ENCODE results near the gene RBM10.

The RBM10 gene

DNA sequence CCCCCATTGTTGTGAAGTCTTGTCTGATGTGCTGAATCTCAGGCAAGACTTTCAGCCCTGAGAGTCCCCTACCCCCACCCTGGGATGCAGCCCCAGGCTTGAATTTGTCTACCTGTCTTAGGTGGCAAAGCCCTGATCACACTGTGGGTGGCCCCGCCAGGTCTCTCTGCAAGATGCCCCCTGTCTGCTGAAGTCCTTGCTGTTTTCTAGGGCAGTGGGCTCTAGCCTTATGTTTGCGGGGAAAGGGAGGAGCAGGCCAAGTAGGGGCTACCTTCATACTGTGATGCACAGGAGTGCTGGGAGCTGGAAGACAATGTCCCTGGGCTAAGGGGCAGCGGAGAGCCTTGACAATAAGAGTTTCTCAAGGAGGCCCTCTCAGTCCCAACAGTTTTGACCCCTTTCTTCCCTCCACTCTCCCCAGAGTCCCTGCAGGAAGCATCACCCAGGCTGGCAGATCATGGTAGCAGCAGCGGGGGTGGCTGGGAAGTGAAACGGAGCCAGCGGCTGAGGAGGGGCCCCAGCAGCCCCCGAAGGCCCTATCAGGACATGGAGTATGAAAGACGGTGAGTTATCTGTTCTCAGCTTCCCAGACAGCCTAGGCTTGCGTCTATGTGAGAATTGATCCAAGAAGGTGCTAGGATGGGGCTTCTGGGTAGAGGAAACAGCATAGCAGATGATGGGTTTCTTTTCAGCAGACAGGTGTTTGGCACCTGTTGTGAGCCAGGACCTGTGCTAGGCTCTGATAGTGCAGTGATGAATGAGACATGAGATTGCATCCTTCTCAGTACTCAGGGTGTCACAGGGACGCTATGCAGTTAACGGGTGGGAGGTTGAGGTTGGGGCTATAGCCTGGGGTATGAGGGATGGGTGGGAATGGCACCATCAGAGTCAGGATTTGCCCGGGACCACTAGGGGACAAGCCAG, 2.2 kb downstream of the RBM10 start:
- DNase-seq: no peak

DNA sequence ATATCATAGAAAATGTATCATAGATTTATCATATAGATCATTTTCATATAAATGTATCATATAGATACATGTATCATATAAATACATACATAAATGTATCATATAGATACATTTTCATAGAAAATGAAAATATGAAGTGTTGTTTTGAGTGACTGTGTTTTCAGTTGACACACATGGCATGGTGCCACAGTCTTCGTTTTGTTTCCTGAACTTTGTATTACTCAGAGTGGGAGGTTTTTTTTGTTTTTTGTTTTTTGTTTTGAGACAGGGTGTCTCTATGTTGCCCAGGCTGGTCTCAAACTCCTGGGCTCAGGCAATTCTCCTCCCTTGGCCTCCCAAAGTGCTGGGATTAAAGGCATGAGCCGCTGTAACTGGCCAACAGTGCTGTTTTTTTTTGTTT, 3.9 kb downstream of the RBM10 start:
- no peak for DNase-seq

DNA sequence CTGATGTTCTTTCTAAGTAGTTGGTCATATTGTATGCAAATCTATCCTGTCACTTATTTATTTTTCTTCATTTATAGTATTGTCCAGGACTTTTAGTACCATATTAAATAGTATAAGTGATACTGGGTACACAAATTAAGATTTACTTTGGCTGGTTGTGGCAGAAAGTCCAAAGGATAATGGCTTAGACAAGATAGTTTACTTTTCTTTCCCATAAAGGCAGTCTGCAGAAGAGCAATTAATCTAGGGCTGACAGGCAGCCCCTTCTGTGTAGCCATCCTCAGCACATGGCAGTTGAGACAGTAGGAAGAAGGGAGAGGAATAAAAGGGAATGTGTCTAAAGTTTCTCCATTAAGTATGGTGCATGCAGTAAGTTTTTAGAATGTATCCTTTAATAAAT, 6.4 kb downstream of the RBM10 start:
- DNase-seq: no peak

DNA sequence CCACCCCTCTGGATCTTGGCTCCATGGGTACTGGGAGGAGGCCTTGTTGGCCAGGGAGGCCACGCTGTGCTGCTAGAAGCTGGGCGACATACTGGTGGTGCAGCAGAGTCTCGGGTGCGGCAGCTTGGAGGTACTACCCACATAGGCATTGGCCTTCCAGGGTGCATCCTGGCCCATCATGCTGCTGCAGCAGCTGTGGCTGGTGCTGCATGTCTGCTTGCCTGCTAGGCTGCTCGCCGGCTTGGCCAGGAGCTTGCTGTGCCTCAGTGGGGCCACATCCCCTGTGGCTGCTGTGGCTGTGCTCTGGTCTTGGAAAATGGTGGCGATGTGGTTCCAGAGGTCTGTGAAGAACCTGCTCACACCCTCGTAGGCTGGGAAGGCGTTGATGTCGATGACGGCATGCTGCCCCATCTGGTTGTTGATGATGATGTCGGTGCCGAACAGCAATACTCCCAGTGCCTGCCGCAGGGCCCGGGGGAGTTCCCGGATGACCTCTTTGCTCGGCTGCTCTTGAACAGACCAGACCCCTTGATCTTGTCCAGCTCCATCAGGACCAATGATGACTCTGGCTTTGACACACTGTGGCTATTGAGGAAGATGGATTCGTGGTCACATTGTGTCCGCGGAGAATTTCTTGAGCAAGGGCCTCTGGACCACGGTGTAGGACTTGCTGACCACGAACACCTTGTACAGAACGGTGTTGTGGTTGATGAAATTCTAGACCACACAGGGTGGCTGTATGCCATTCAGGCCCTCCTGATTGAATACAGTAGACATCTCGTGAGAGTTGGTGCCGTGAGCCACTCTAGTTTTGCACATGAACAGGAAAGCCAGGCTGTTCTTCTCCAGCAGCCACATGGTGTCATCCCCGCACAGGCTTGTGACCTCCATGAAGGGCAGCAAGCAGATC, 11.8 kb downstream of the RBM10 start:
- DNase-seq: no peak

GRCh38 chrX:47158131-47158530, 13.1 kb downstream of the RBM10 start:
- DNase-seq: no peak

DNA sequence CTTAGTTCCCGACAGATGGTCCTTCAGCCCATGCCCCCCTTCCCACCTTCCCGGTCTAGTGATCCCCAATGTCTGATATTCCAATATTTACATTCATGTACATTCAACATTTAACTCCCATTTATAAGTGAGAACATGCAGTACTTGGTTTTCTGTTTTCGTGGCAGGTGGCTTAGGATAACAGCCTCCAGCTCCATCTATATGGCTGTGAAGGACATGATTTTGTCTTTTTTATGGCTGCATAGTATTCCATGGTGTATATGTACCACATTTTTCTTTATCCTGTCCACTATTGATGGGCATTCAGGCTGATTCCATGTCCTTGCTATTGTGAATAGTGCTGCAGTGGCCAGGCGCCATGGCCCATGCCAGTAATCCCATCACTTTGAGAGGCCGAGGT, 13.8 kb downstream of the RBM10 start:
- no peak for DNase-seq

DNA sequence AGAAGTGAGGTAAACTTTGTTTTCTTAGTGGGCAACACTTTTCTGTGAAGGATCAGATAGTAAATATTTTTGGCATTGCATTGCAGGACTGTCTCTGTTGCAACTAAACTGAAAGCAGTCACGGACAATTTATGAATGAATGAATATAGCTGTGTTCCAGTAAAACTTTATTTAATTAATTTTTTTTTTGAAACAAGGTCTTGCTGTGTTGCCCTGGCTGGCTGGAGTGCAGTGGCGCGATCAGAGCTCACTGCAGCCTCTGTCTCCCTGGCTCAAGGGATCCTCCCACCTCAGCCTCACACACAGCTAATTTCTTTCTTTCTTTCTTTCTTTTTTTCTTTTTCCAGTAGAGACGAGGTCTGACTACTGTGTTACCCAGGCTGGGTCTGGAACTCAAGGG, 15.8 kb downstream of the RBM10 start:
- no peak for DNase-seq

DNA sequence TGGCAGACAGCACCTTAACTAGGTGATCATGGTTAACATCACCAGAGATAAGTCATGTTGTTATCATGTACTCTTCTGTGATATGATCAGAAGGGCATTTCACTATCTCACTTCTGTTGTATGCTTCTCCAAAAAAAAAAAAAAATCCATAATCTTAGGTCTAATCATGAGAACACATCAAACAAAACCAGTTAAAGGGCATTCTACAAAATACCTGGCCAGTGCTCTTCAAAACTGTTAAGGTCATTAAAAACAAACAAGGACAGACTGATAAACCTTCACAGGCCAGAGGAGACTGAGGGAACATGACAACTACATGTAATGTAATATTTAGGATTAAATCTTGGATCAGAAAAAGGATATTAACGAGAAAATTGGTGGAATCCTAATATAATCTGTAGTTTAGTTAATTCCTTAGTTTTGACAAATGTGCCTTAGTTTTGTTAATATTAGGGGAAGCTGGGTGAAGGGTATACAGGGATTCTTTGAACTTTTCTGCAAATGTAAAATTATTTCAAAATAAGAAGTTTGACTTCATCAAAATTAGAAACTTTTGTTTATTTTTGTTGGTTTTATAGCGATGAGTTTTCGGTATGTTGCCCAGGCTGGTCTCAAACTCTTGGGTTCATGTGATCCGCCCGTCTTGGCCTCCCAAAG, 18.0 kb downstream of the RBM10 start:
- no peak for DNase-seq

DNA sequence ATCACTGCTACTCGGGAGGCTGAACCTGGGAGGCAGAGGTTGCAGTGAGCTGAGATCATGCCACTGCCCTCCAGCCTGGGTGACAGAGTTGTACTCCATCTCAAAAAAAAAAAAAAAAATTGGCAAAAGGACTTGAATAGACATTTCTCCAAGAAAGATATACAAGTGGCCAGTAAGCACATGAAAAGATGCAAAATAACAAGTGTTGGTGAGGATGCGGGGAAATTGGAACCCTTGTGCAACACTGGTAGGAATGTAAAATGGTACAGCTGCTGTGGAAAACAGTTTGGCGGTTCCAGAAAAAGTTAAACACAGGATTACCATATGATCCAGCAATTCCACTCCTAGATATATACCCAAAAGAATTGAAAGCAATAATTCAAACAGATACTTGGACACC, 19.4 kb downstream of the RBM10 start:
- no peak for DNase-seq

- no peak for DNase-seq
Measured at GRCh38 chrX:47166126-47166525, 21.1 kb downstream of the RBM10 start.

DNA sequence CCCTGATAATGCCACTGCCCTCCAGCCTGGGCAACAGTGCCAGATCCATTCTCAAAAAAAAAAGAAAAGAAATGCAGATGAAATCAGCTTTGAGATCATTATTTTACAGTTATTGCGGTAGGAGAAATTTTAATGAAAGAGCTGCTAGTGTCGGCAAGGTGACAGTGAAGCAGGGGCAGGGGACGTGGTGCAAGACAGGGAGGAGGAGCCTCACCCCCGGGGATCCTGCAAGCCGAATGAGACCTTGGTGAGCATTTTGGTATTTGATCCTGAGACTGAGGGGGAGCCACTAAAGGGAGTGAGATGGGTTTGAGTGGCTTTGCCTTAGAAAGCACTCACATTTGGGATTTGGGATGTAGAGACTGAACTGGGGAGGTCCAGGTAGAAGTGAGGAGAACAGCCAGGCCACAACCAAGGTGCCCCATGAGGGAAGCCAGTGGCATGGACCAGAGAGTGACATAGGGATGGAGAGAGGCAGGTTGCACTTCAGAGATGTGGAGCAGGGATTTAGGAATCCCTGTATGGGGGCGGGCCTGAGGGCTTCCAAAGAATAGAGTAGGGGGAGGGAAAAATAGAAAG, 23.6 kb downstream of the RBM10 start:
- no peak for DNase-seq

DNA sequence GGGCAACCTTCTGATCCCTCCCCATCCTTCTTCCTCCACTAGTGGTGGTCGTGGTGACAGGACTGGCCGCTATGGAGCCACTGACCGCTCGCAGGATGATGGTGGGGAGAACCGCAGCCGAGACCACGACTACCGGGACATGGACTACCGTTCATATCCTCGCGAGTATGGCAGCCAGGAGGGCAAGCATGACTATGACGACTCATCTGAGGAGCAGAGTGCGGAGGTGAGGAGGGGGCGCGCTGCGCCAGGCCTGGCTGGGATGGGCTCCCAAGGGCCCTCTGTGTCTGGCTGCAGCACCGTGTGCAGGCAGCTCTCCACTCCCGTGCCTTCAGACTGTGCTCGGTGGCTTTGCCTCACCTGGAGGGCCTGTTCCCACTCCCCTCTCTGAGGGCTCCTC, 24.3 kb downstream of the RBM10 start:
- DNase-seq: no peak

DNA sequence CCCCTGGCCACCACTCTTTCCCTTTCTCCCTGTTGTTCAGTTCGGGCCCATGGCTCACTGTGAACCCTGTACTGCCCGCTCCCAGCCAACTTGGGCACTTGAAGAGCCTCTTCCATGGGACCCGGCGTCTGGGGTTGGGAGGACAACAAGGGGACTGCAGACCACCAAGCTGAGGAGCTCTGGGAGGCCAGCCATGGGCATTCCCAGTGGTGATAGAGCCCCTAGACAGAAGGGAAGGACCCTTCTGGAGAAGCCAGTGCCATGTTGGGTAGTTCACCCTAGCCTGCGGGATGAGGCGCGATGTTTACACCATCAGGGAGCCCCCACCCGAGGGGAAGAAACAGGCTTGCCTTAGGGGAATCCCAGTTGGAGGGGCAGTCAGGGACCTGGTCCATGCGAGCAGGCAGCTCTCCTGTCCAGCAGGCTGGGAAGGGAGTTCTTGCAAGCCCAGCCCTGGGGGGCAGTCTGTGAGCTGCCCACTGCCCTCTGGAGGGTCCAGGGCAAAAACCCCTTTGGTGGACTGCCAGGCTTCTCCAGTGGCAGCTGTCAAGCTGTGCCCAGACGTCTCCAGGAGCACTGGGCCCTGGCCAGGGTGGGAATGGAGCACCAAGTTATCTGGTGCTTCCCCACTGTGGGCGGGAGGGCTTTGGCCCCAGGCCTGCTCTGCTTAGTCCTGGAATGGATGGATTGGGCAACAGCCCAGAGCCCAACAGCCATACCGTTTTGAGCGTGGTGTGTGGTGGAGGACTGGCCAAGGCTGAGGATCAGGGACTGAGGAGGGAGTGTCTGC, 24.9 kb downstream of the RBM10 start:
- DNase-seq: no peak

DNA sequence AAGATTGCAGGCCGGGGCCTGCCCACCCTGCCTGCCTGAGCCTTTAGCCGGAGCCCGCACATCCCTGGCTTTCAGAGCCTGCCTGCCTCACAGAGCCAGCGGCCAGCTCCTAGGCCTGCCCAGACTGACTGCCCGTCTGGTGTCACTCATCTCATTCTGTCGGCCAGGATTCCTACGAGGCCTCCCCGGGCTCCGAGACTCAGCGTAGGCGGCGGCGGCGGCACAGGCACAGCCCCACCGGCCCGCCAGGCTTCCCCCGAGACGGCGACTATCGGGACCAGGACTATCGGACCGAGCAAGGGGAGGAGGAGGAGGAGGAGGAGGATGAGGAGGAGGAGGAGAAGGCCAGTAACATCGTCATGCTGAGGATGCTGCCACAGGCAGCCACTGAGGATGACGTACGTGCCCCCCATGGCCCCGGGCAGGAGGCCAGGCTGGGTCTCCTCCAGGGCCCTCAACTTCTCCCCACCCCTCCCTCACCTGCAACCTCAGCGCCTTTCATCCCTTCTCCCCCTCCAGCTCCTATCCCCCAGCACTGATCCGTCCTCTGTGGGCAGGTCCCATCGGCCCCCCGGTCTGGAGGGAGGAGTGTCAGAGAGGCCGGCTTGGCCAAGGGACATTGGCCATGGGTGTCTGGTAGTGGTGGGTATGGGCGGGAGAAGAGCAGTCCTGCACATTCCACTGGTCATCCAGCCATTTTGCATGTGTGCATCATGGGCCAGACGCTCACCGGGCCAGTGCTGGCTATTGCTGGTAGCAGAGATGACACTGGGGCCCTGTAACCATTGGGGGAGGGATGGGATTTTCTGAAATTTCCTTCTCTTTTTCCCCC, 26.1 kb downstream of the RBM10 start:
- no peak for DNase-seq

DNA sequence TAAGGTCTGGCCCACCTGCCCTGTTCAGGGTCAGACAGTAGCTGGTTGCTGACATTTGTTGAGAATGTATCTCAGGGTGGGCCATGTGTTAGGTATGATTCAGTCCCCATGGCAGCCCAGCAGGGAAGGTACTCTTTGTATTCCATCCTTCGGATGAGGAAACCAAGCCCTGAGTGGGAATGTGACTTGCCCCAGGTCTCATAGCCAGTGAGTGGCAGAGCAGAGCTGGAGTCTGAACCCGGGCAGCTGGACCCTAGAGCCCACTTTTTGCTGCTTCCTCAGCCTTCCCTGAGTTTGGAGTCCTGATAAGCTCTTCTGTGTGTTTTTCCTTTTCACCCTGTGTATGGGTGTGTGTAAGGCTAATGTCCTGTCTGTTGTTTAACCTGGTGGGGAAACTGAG, 27.0 kb downstream of the RBM10 start:
- DNase-seq: no peak

- DNase-seq: no peak
Measured at GRCh38 chrX:47172549-47172948, 27.5 kb downstream of the RBM10 start.

DNA sequence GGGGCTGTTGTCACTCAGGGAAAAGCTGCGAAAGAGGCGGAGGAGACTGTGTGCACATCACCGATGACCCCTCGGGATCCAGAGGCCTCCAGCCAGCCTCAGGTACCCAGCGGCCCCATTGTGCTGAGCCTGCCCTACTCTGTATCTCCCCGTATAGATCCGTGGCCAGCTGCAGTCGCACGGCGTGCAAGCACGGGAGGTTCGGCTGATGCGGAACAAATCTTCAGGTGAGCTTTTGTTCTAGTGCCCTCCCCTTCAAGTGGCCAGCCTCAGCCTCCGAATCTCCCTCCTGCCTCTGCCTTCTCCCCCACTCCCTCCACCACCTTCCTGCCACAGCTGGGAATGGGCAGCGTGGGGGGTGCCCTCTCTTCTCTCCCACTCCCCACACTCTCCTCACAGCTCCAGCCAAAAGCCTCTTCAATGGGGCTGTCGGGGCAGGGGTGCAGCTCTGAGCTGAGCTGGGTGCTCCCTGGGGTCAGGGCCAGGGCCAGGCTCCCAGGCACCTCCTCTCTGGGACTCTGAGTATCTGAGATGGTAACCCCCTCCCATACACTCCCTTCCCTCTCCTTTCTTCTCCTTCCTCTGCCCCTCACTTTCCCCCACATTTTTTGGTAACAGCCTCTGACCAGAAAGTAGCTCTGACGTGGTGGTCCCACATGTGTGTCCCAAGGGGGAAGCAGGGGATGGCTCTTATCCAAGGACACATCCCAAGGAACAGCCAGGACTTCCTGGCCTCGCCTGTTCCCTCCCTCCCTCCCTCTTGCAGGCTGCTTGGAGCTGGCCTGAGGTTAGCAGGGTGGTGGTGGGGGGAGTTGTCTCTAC, 28.2 kb downstream of the RBM10 start:
- DNase-seq: no peak

DNA sequence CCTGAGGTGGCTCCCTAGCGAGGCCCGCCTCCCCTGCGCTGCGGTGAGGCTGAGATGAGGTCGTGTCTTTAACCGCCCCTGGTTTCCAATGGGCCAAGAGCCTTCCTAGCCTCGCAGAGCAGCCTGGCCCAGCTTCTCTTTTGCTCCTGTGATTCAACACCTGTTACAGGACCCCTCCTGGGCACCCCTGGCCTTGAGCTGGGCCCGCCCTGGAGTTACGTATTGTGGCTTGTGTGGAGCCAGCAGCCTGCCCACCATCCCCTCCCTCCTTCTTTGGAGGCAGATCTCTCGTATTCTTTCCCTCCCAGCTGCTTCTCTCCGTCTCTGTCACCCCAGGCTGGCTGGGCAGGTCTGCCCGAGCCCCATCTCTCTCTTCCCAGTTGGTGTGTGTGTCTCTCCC, 29.4 kb downstream of the RBM10 start:
- DNase-seq: no peak

- no peak for DNase-seq
Measured at GRCh38 chrX:47174846-47175587, 30.0 kb downstream of the RBM10 start.

DNA sequence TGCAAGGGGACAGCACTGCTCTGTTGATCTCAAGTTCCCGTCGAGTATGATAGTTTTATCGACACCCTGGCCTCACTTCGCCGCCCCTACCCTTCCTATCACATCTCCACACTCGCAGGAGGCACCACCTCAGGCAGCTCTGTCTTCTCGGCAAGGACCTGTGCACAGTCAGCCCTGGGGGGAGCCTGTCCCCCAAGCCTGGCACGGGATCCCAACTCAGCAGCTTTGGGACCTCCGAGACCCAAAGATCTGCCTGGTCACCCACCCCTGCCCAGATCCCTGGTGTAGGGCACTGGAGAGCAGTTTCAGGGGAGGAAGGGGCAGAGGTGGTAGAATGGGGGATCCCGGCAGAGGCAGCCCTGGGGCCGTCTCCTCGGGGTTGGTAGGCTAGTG, 30.6 kb downstream of the RBM10 start:
- no peak for DNase-seq

All from CD4-positive, alpha-beta T cell treated with Interleukin-4 for 4 hours (primary cell).